T-helper 1 cell treated with Interleukin-12 subunit alpha and Interleukin-12 subunit beta and Interleukin-4 antibody, amounts not matched to agents 30 ng/mL and 1 ng/mL, for 36 hours (primary cell): Measurements from ENCODE around the gene RANBP3. TPM values are rescaled to one million over a fixed set of nuclear protein-coding genes. Genes with fewer than 3 reads are reported as not detected.

Experiments used
- total RNA-seq: library from RNA; stranded (reverse); gene quantifications from 2 replicates; pipeline ENCODE4 v1.2.3, GENCODE V29; 2022

RANBP3 gene
- total RNA-seq, 1 donor from 2014 or later, result 101 TPM

Other genes starting within 250 kb of the RANBP3 start
- gene PRR22, start 193.4 kb downstream of the RANBP3 start, total RNA-seq, result 5.0 and 5.3 TPM in 2 replicates
- gene DUS3L, start 187.0 kb downstream of the RANBP3 start, total RNA-seq, result 48.8 and 53.7 TPM in 2 replicates
- gene NRTN, start 173.1 kb downstream of the RANBP3 start, total RNA-seq, result 0.32 and 0.64 TPM in 2 replicates
- gene FUT6, start 138.4 kb downstream of the RANBP3 start, total RNA-seq, result not detected in 2 replicates
- gene FUT3, start 126.7 kb downstream of the RANBP3 start, total RNA-seq, result 0.17 TPM in 1 of 2 replicates, not detected in the other
- gene FUT5, start 107.6 kb downstream of the RANBP3 start, total RNA-seq, result not detected in 2 replicates
- gene NDUFA11, start 74.3 kb downstream of the RANBP3 start, total RNA-seq, result 220 and 230 TPM in 2 replicates
- 10.0 and 10.7 TPM in 2 replicates for gene VMAC, start 73.3 kb downstream of the RANBP3 start, total RNA-seq
- 13.0 and 15.5 TPM in 2 replicates for gene CAPS, start 63.9 kb downstream of the RANBP3 start, total RNA-seq
- 8.1 and 8.9 TPM in 2 replicates for gene RFX2, start 132.4 kb upstream of the RANBP3 start, total RNA-seq
- gene ACSBG2, start 157.5 kb upstream of the RANBP3 start, total RNA-seq, result not detected in 2 replicates